Stimulated activated CD4-positive, alpha-beta T cell treated with anti-CD3 and anti-CD28 coated beads, Interleukin-15, amount 100 ng/mL, for 1 hour (primary cell): ENCODE results near the gene ARF1.
A peak's percentile ranks its signal among the peaks of the same experiment; 100 is the strongest.
"Not testable (repeated sequence)": the region's sequence is repeated elsewhere in the genome, so short reads cannot be mapped to it uniquely, and the experiment has no call there.

Source experiments
- DNase-seq, 2 donors: peaks; one replicate each; pipeline ENCODE4 v3.0.0-alpha.2; 2020; ENCODE audit warnings: low read depth in 1 of 2, low spot score in 1 of 2

ARF1 gene

DNA sequence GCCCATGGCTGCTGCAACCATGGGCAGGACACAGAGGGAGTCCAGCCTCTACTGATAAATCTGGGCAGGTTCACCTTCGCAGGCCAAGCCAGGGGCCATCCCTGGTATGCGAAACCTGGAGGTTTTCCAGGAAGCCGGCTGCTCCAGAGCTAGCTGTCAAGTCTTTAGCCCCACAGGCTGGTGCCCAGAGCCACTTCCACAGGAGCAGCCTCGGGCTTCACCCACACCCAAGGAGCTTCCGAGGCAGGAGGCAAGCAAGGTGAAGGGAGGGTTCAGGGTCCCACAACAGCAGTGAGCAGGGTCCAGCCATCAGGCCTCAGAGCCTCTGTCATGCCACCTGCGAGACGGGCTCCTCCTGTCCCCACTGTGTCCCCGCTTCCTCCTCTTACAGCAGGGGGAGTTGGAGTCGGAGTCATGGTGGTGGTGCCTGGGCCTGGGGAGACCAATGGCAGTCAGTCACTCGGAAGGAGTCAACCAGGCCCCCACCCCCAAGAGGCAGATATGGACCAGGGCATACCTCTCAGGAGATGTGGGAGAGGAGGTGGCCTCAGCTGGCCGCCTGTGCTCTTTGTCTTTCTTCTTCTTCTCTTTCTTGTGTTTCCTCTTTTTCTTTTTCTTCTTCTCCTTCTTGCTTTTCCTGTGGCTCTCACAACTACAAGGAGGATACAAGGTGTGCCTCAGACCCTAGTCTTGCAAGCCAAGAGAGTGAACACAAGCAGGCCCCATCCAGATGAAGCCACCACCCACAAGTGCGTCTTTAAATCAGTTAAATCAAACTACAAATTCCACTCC, 18.5 kb downstream of the ARF1 start:
- no peak for DNase-seq

GRCh38 chr1:228101614-228101993, 19.1 kb downstream of the ARF1 start:
- no peak for DNase-seq

DNA sequence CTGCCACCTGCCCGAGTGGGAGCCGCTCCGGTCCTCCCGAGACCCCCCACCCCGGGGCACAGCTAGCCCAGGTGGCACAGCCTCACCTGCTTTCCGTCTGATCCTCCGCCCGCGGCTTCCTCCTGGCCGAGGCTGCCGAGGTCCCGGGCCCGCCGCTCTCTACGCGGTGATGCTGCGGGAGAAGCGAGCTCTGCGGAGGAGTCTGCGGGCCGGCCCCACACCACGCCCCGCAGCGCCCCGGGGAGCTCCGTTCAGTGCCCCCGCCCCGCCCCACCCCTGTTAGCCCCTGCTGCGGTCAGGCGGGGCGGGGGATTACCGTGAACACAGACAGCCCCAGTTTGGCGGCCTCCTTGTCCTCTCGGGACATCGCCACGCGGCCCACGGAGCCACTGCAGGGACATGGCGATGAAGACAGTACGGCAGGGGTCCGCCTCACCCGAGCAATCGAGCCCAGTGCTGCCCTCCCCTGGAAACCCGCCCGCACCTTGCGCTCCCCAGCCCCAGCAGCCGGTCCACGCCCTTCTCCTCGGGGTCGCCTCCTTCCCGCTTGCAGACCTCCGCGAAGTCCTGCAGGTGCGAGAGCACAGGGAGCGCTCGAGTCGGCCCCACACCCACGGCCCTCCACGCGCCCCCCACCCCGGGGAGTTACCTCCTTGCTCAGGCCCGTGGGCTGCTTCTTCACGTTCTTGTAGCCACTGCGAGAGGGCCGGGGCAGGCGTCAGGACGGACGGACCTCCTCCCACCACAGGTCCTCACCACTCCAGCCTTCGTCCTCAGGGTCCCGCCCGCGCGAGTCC, 19.7 kb downstream of the ARF1 start:
- peak; percentile 37 to 41 for DNase-seq

DNA sequence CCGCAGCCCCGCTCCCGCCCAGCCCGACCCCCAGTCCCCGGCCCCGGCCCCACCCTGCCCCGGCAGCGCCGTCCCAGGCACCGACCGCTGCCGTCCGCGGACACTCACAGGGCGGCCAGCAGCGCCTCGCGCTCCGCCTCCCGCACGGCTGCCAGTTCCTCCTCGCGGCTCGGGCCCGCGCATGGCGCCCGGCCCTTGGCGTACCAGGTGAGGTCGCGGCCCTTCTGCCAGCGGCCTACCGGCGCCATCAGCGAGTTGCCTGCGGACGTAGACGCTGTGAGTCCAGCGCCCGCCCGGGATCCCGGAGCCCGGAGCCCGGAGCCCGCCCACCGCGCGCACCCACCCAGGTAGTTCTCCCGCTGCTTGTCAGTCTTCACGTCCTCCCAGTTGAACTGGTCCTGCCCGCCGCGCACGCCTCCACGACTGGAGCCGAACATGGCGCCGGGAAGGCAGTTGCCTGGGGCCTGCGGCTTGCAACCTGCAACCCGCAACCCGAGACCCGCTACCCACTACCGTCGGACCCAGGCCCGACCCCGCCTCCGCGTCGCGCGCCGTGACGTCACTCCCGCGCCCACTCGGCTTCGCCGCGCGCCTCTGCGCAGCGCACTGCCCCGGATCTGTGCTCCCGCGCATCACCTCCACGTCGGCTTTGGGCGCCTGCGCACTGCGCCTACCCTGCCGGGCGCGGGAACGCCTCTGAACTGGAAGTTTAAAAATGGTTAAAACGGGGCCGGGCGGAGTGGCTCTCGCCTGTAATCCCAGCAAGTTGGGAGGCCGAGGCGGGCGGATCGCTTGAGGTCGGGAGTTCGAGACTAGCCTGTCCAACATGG, 20.5 kb downstream of the ARF1 start, which contains the start of gene C1orf35:
TSS of gene C1orf35 (minus strand) at position 535 of the 830 bp plus-strand sequence. CDS start at position 437, 98 bp downstream.
- DNase-seq: peak; percentile 82 to 93

DNA sequence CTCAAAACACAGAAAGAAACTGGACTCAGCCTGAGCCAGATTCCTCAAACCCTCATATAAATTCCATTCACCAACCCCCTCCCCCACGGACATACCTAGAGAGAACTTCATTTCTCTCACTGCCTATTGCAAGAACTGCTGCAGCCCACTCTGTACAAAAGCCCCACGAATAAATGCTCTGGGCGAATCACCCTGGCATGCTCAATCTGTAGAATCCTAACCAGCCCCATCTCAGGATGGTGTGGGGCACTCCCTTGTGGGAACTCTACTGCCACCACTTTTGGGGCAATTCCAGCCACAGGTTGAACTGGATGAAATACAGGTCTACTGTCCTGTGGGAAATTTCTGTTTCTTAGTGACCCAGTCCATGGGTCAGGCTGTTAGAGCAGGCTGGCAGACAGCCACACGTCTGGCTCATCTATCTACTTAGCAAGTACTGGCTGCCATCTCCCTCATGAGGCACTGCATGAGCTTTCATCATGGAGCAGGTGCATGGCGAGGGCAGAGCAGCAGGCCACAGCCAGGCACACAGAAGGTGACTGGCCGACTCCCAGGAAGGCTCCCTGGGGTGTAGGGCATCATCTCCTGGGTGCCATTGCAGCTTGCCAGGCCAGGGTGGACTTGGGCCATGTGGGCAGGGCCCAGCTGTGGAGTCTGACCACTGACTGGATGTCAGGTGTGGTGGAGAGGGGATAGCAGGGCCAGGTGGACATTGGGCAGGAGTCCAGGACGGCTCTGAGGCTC, 22.2 kb downstream of the ARF1 start:
- DNase-seq: no peak

DNA sequence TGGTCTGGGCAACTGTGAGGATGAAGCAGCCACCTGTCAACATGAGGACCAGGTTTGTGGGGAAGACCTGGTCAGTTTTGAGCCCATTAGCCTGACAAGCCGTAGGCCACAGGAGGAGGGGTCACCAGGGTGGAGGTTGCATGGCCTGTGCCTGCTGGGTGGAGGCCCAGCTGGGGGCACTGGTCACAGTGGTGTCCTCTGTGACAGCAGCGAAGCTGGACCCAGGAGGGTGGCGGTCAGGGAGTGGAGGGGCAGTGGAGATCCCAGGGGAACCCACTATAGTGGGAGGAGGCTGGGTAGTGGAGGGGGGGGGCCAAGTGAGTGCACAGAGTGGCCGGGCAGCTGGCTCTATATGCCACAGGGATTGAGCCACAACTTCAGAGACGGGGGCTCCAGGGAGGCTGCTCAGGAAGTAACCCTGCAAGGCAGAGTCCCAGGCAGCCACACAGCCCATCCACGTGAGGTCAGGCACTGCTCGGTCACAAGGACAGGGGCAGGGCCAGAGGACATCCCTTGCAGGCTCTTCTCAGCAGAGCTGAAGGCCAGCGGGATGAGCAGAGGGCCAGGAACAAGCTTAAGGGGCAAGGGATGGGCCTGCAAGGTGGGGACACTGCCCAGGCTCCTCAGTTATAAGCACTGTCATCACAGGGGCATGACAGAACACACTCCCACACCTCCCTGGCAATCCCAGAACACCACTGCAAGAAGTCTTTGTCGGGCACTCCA, 22.9 kb downstream of the ARF1 start:
- DNase-seq: no peak

GRCh38 chr1:228105996-228106799, 23.7 kb downstream of the ARF1 start:
- no peak for DNase-seq

DNA sequence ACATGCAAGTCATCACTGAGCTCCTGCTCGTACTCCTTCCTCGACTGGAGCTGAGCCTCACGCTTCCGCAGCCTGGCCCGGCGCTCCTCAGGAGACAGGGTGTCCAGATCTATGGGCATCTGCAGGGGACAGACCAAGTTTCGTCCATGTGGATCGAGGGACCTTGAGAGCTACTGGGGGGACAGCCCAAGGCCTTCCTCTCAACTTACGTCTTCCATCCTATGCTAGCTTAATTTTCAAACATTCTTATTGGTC, 24.2 kb downstream of the ARF1 start:
- DNase-seq: no peak

DNA sequence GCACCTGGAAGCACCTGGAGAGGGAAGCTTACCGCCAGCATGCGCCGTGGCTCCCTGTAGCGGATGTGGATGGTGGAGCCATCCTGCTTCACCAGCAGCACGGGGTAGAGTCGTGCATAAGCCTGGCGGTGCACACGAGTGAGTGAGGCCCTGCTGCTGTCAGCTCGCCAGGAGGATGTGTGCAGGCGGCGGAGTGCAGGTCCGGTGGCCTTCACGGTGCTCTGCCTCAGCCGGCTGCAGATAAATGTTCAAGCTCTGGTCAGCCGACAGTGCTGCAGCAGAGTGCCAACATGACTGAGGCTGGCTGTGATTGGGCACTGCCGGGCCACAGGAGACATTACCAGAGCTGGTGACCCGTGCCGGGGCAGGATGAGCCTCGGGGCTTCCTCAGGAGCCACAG, 25.1 kb downstream of the ARF1 start:
- DNase-seq: no peak

GRCh38 chr1:228108055-228108690, 25.7 kb downstream of the ARF1 start:
- DNase-seq: no peak

GRCh38 chr1:228108742-228109072, 26.2 kb downstream of the ARF1 start:
- no peak for DNase-seq

- DNase-seq: peak; percentile 98 to 99
These were observed 26.8 kb downstream of the ARF1 start, which contains the start of gene MRPL55 for GRCh38 chr1:228109073-228109961. TSS of gene MRPL55 (minus strand) at chr1:228109299. CDS start at chr1:228108260, 1,039 bp downstream.

GRCh38 chr1:228109962-228110488, 27.5 kb downstream of the ARF1 start:
- no peak for DNase-seq

GRCh38 chr1:228110556-228110955, 28.0 kb downstream of the ARF1 start:
- no peak for DNase-seq

DNA sequence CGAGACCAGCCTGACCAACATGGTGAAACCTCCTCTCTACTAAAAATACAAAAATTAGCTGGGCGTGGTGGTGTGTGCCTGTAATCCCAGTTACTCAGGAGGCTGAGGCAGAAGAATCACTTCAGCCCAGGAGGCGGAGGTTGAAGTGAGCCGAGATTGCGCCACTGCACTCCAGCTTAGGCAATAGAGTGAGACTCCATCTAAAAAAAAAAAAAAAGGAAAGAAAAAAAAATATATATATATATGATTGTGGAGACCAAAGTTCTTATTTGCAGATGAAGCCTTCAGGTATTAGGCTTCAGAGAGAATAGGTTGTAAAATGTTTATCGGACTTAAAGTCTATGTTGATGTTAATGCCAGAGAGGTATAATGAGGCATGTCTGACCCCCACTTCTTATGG, 28.8 kb downstream of the ARF1 start:
- DNase-seq: not testable (repeated sequence)

DNA sequence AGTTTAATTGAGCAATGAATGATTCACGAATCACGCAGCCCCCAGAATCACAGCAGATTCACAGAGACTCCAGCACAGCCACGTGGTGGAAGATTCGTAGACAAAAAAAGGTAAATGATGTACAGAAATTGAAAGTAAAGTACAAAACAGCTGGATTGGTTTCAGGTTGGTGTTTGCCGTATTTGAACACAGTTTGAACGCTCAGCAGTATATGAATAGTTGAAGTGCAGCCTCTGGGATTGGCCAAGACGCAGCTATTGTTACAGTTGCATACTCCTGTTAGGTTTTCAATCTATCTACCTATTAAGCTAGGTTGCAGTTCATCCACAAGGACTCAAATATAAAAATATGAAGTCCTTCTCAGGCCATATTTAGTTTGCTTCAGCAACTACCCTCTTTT, 29.7 kb downstream of the ARF1 start:
- no peak for DNase-seq

- DNase-seq: no peak
These were observed 30.1 kb downstream of the ARF1 start for GRCh38 chr1:228112617-228113016.

- no peak for DNase-seq
These were observed 32.3 kb downstream of the ARF1 start for GRCh38 chr1:228114827-228115226.
